ENCODE data around the gene TIMELESS. TPM values are rescaled to one million over a fixed set of nuclear protein-coding genes. Genes with fewer than 3 reads are reported as not detected.

TIMELESS gene
- total RNA-seq, 4 donors from 2014 or later = 2.3 to 4.1 (median 2.4) TPM

DNA sequence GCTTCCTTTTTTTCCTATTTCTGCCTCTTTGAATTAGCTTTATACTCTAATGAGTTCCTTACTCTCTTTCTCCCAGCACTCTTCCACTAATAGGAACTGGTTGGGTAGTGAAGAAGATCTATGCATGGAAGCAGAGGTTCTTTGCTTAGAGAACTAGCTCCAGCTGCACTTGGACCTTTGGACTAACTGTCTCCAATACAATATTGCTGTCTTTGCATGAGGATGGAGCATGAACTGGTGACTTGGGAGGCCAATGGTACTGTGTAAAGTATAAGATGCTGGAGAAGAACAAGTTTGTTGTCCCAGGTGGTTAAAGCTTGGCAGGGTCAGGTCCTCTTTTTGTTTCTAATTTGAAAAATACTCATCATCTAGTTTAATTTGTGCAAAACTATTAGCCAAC lies 41.1 kb upstream of the TIMELESS start:
- H3K9me3 ChIP-seq = peaks cover 0 to 3% (median 0%) of the 10 kb centered on the region in 4 donors
- H3K4me3 ChIP-seq = no peak overlapping the region
- no peak for DNase-seq (ENCODE audit: extremely low spot score)
- TF ChIP-seq, protein P1, sequence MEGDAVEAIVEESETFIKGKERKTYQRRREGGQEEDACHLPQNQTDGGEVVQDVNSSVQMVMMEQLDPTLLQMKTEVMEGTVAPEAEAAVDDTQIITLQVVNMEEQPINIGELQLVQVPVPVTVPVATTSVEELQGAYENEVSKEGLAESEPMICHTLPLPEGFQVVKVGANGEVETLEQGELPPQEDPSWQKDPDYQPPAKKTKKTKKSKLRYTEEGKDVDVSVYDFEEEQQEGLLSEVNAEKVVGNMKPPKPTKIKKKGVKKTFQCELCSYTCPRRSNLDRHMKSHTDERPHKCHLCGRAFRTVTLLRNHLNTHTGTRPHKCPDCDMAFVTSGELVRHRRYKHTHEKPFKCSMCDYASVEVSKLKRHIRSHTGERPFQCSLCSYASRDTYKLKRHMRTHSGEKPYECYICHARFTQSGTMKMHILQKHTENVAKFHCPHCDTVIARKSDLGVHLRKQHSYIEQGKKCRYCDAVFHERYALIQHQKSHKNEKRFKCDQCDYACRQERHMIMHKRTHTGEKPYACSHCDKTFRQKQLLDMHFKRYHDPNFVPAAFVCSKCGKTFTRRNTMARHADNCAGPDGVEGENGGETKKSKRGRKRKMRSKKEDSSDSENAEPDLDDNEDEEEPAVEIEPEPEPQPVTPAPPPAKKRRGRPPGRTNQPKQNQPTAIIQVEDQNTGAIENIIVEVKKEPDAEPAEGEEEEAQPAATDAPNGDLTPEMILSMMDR (IDR thresholded peaks at IDR 0.05) = no peak
- no peak for TF ChIP-seq EP300 (IDR thresholded peaks at IDR 0.05)
- TF ChIP-seq POLR2AphosphoS5 (IDR thresholded peaks at IDR 0.05) = no peak
- no peak for TF ChIP-seq POLR2A (IDR thresholded peaks at IDR 0.05; ENCODE audit: low read depth)
- intact Hi-C loops (cut with DNase I) = no loop called here
- no peaks in the 10 kb centered on the region for H3K36me3 ChIP-seq
- peaks cover 7 to 20% (median 18%) of the 10 kb centered on the region in 4 donors for H3K4me1 ChIP-seq
- no peak overlapping the region for H3K27ac ChIP-seq (replicated peaks in 1 of 4)
- H3K27me3 ChIP-seq = no peaks in the 10 kb centered on the region

DNA sequence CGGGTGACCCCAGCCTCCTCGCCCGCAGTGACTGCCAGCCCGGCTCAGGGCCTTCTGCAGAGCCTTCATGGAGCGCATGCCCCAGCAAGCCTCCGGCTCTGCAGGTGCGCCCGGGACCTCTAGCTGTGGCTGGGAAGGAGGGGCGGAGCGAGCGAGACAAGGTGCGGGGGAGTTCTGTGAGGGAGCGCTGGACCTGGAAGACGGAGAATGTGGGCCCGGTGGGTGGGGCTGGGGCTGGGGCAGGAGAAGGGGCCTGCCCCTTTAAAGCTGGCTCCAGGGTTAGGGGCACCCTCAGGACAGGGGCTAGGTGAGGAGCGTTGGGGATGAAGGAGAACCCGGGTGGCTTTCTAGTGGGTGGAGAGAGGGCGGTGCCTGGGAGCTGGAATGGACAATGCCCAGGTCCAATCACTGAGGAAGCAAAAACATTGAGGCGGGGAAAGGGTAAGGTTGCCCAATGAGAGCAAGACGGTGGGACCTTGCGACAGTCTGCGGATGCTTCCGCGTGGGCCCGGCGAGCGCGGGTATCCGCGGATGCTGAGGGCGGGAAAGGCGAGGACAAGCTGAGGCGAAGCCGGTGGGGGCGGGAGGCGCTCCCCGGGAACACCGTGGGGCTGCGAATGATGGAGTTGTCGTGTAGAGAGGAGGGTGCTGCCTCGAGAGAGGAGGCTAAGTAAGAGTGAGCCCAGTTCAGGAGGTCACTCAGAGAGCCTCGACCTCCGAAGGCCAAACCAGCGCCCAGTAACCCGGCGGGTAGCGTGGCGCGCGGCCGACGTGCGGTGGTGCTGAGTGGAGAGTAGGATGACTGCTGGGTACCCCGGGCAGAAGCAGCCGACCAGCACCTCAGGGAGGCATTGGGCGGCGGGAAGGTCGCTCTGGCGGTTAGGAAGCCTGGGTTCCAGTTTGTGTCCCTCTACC lies 39.1 kb upstream of the TIMELESS start, which contains the start of gene GLS2:
GLS2 (minus strand) TSS at position 121 of the 915 bp plus-strand sequence; CDS start at position 78, 43 bp downstream.
- peak within 1 kb of the TSS; percentile 66 to 69 (median 68) for H3K4me3 ChIP-seq
- TF ChIP-seq EP300 (IDR thresholded peaks at IDR 0.05) (no peak), POLR2AphosphoS5 (IDR thresholded peaks at IDR 0.05) (peak; percentile 30 to 51)
- WGBS = 14% methylated on average over 33 of the region's 59 CpGs
- no peaks in the 10 kb centered on the region for H3K36me3 ChIP-seq
- peak within 1 kb of the TSS in 3 of 4 donors; percentile 14 to 39 (median 36) for H3K27ac ChIP-seq (replicated peaks in 1 of 4)
- peaks cover 7 to 20% (median 18%) of the 10 kb centered on the region in 4 donors for H3K4me1 ChIP-seq
- intact Hi-C loops (cut with DNase I) = no loop called here
- peak; percentile 94 for DNase-seq (ENCODE audit: extremely low spot score)
- no peaks in the 10 kb centered on the region for H3K27me3 ChIP-seq
- peaks cover 0 to 3% (median 0%) of the 10 kb centered on the region in 4 donors for H3K9me3 ChIP-seq

- Histone ChIP-seq H3K36me3 (no peaks in the 10 kb centered on the region), H3K27ac (replicated peaks in 1 of 4) (peak overlapping the region in 3 of 4 donors; percentile 14 to 39 (median 36)), H3K9me3 (peaks cover 0 to 3% (median 0%) of the 10 kb centered on the region in 4 donors), H3K27me3 (no peaks in the 10 kb centered on the region), H3K4me3 (peak overlapping the region; percentile 66 to 69 (median 68)), H3K4me1 (peaks cover 7 to 20% (median 18%) of the 10 kb centered on the region in 4 donors)
- intact Hi-C loops (cut with DNase I) = no loop called here
- DNase-seq (ENCODE audit: extremely low spot score) = no peak
- WGBS = 12% methylated on average over 30 of the region's 44 CpGs
- TF ChIP-seq POLR2AphosphoS5 (IDR thresholded peaks at IDR 0.05) (no peak), POLR2A (IDR thresholded peaks at IDR 0.05; ENCODE audit: low read depth) (no peak), EP300 (IDR thresholded peaks at IDR 0.05) (no peak)
- TF ChIP-seq, protein P1 (IDR thresholded peaks at IDR 0.05) = no peak
Measured at GRCh38 chr12:56487448-56488040, 38.3 kb upstream of the TIMELESS start.

GRCh38 chr12:56486694-56487093 lies 37.5 kb upstream of the TIMELESS start:
- Histone ChIP-seq H3K27me3 (no peaks in the 10 kb centered on the region), H3K9me3 (peaks cover 0 to 3% (median 0%) of the 10 kb centered on the region in 4 donors), H3K36me3 (no peaks in the 10 kb centered on the region), H3K27ac (replicated peaks in 1 of 4) (no peak overlapping the region), H3K4me1 (peaks cover 7 to 20% (median 18%) of the 10 kb centered on the region in 4 donors), H3K4me3 (no peak overlapping the region)
- TF ChIP-seq POLR2A (IDR thresholded peaks at IDR 0.05; ENCODE audit: low read depth) (no peak), POLR2AphosphoS5 (IDR thresholded peaks at IDR 0.05) (no peak), EP300 (IDR thresholded peaks at IDR 0.05) (no peak)
- TF ChIP-seq, protein P1 (IDR thresholded peaks at IDR 0.05) = no peak
- no peak for DNase-seq (ENCODE audit: extremely low spot score)
- intact Hi-C loops (cut with DNase I) = no loop called here
- 88% methylated on average over 12 of the region's 12 CpGs for WGBS

- Histone ChIP-seq H3K4me3 (no peak overlapping the region), H3K27ac (replicated peaks in 1 of 4) (no peak overlapping the region), H3K27me3 (no peaks in the 10 kb centered on the region), H3K4me1 (peaks cover 7 to 20% (median 18%) of the 10 kb centered on the region in 4 donors), H3K36me3 (no peaks in the 10 kb centered on the region), H3K9me3 (peaks cover 0 to 3% (median 0%) of the 10 kb centered on the region in 4 donors)
- intact Hi-C loops (cut with DNase I) = no loop called here
- no peak for DNase-seq (ENCODE audit: extremely low spot score)
- TF ChIP-seq EP300 (IDR thresholded peaks at IDR 0.05) (no peak), POLR2AphosphoS5 (IDR thresholded peaks at IDR 0.05) (no peak), POLR2A (IDR thresholded peaks at IDR 0.05; ENCODE audit: low read depth) (no peak)
- TF ChIP-seq, protein P1 (IDR thresholded peaks at IDR 0.05) = no peak
- 77% methylated on average over 1 of the region's 1 CpG for WGBS
Measured at GRCh38 chr12:56484566-56484965, 35.3 kb upstream of the TIMELESS start.
